Neutrophil (primary cell): ENCODE data around the gene TENM3.
"Not testable (repeated sequence)": the region's sequence is repeated elsewhere in the genome, so short reads cannot be mapped to it uniquely, and the experiment has no call there.

Experiments
- H3K27ac ChIP-seq: fragments of 200-600 bp; sonication (generic); 2 replicates; pipeline ENCODE4 v1.5.1; 2016; ENCODE audit warnings: mild to moderate bottlenecking, moderate library complexity
- H3K27me3 ChIP-seq: fragments of 200-600 bp; sonication (generic); 2 replicates; pipeline ENCODE4 v1.6.0; 2016; ENCODE audit warnings: mild to moderate bottlenecking
- H3K36me3 ChIP-seq: fragments of 200-600 bp; sonication (generic); 2 replicates; pipeline ENCODE4 v1.5.1; 2017
- H3K4me1 ChIP-seq, 2 experiments: fragments of 200-600 bp in 1 of 2; sonication (generic) in 1 of 2; 1 replicate in 1 of 2; 2 replicates in 1 of 2; pipeline versions ENCODE4 v1.5.1 to v1.6.1; 2013 to 2016; ENCODE audit warnings: low read depth in 1 of 2, low read length in 1 of 2, mild to moderate bottlenecking in 1 of 2, moderate library complexity in 1 of 2; ENCODE audit not compliant: control insufficient read depth in 1 of 2, insufficient read depth in 1 of 2
- H3K4me3 ChIP-seq, 2 experiments: fragments of 200-600 bp in 1 of 2; sonication (generic) in 1 of 2; 1 replicate in 1 of 2; 2 replicates in 1 of 2; pipeline ENCODE4 v1.5.1; 2013 to 2016; ENCODE audit warnings: low read depth in 1 of 2, low read length in 1 of 2, mild to moderate bottlenecking in 1 of 2, moderate library complexity in 1 of 2
- H3K9me3 ChIP-seq: fragments of 200-600 bp; sonication (generic); 2 replicates; pipeline ENCODE4 v1.5.1; 2016
- CTCF ChIP-seq: fragments of 200-600 bp; sonication (generic); IDR thresholded peaks from 2 replicates; pipeline ENCODE4 v1.5.1; 2016; ENCODE audit warnings: antibody characterized with exemption

TENM3 gene

GRCh38 chr4:182243204-182243603, at the start of gene TENM3:
Gene TENM3, plus strand, starts transcription at chr4:182243402. Its CDS starts 80,619 bp downstream, at chr4:182324021.
- not testable (repeated sequence) for H3K4me1 ChIP-seq, H3K9me3 ChIP-seq, H3K27ac ChIP-seq, H3K27me3 ChIP-seq, H3K36me3 ChIP-seq, H3K4me3 ChIP-seq

- Histone ChIP-seq H3K27ac (no peak overlapping the region), H3K4me3 (no peak overlapping the region), H3K9me3 (no peaks in the 10 kb centered on the region), H3K4me1 (no peaks in the 10 kb centered on the region), H3K36me3 (no peaks in the 10 kb centered on the region), H3K27me3 (no peaks in the 10 kb centered on the region)
- TF ChIP-seq CTCF, result no peak
These were observed 48.9 kb upstream of the TENM3 start for GRCh38 chr4:182194091-182194824.

GRCh38 chr4:182197611-182198010, 45.6 kb upstream of the TENM3 start:
- no peaks in the 10 kb centered on the region for H3K36me3 ChIP-seq
- H3K4me3 ChIP-seq, result no peak overlapping the region
- H3K9me3 ChIP-seq, result no peaks in the 10 kb centered on the region
- no peak overlapping the region for H3K27ac ChIP-seq
- TF ChIP-seq CTCF, result no peak
- H3K4me1 ChIP-seq, result no peaks in the 10 kb centered on the region
- no peaks in the 10 kb centered on the region for H3K27me3 ChIP-seq

DNA sequence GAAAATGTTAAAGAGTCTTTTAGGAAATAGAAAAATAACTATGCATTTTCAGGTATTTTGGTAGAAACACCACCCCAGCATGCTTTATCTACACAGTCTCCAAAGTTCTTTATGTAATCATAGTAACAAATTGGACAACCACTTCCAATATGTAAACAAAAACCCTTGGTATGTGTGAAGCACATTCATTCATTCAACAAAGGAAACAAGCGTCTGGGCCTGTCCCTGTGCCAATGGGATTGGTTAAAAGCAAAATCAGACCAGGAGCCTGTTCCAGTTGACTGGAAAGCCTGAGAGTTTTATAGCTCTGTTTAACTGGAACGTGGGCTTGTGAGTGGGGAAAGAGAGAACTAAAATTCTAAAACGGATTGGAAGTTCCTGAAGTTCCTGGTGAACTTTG, 41.3 kb upstream of the TENM3 start:
- H3K4me3 ChIP-seq, result no peak overlapping the region
- H3K27ac ChIP-seq, result no peak overlapping the region

DNA sequence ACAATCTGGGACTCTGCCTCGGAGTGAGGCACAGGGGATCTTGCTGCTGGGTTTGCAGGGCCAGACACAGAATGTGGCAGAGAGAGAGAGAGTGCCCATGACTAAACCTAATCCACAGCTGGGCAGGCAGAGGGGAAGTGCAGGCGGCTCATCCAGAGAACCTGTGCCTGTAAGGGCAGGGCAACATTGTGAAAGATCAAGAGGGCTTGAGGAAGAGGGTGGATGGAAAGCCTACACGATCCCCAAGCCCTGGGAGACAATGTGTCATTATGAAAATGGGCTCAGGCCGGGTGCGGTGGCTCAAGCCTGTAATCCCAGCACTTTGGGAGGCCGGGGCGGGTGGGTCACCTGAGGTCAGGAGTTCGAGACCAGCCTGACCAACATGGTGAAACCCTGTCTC, 40.6 kb upstream of the TENM3 start:
- no peaks in the 10 kb centered on the region for H3K4me1 ChIP-seq
- H3K27me3 ChIP-seq, result no peaks in the 10 kb centered on the region
- no peak overlapping the region for H3K27ac ChIP-seq
- TF ChIP-seq CTCF, result no peak
- no peak overlapping the region for H3K4me3 ChIP-seq
- H3K36me3 ChIP-seq, result no peaks in the 10 kb centered on the region
- H3K9me3 ChIP-seq, result no peaks in the 10 kb centered on the region

More for the DNA sequence above, 41.3 kb upstream of the TENM3 start:
- no peaks in the 10 kb centered on the region for H3K27me3 ChIP-seq
- no peaks in the 10 kb centered on the region for H3K9me3 ChIP-seq
- no peaks in the 10 kb centered on the region for H3K4me1 ChIP-seq
- H3K36me3 ChIP-seq, result no peaks in the 10 kb centered on the region
- TF ChIP-seq CTCF, result no peak

- H3K4me3 ChIP-seq, result no peak overlapping the region
- no peak overlapping the region for H3K27ac ChIP-seq
- no peaks in the 10 kb centered on the region for H3K9me3 ChIP-seq
- H3K4me1 ChIP-seq, result no peaks in the 10 kb centered on the region
- no peak for TF ChIP-seq CTCF
- no peaks in the 10 kb centered on the region for H3K36me3 ChIP-seq
- no peaks in the 10 kb centered on the region for H3K27me3 ChIP-seq
These were observed 39.3 kb upstream of the TENM3 start for GRCh38 chr4:182203872-182204411.
